ENCODE results near the gene TNFAIP3.
"Not testable (repeated sequence)": the region's sequence is repeated elsewhere in the genome, so short reads cannot be mapped to it uniquely, and the experiment has no call there.

Gene TNFAIP3

GRCh38 chr6:137878029-137878428 is 11.0 kb downstream of the TNFAIP3 start:
- DNase-seq (ENCODE audit: low read depth in 3 of 3), result no peak

- DNase-seq (ENCODE audit: low read depth in 3 of 3), result no peak
Observed at GRCh38 chr6:137878486-137879285, 11.6 kb downstream of the TNFAIP3 start.

- DNase-seq (ENCODE audit: low read depth in 3 of 3), result no peak
Observed at GRCh38 chr6:137879299-137879698, 12.2 kb downstream of the TNFAIP3 start.

GRCh38 chr6:137879885-137880745 is 13.1 kb downstream of the TNFAIP3 start:
- no peak for DNase-seq (ENCODE audit: low read depth in 3 of 3)

GRCh38 chr6:137880746-137881521 is 13.9 kb downstream of the TNFAIP3 start:
- no peak for DNase-seq (ENCODE audit: low read depth in 3 of 3)

GRCh38 chr6:137881522-137881886 is 14.4 kb downstream of the TNFAIP3 start:
- no peak for DNase-seq (ENCODE audit: low read depth in 3 of 3)

- DNase-seq (ENCODE audit: low read depth in 3 of 3), result no peak
Observed at GRCh38 chr6:137882225-137882961, 15.3 kb downstream of the TNFAIP3 start.

- no peak for DNase-seq (ENCODE audit: low read depth in 3 of 3)
Observed at GRCh38 chr6:137883400-137884148, 16.5 kb downstream of the TNFAIP3 start.

- DNase-seq (ENCODE audit: low read depth in 3 of 3), result no peak
Observed at GRCh38 chr6:137884149-137884909, 17.3 kb downstream of the TNFAIP3 start.

- DNase-seq (ENCODE audit: low read depth in 3 of 3), result not testable (repeated sequence)
Observed at GRCh38 chr6:137884910-137885229, 17.8 kb downstream of the TNFAIP3 start.

- DNase-seq (ENCODE audit: low read depth in 3 of 3), result not testable (repeated sequence)
Observed at GRCh38 chr6:137886226-137886625, 19.2 kb downstream of the TNFAIP3 start.

GRCh38 chr6:137890983-137891537 is 24.0 kb downstream of the TNFAIP3 start:
- no peak for DNase-seq (ENCODE audit: low read depth in 3 of 3)

GRCh38 chr6:137892271-137892708 is 25.2 kb downstream of the TNFAIP3 start:
- DNase-seq (ENCODE audit: low read depth in 3 of 3), result no peak

GRCh38 chr6:137893181-137893580 is 26.1 kb downstream of the TNFAIP3 start:
- no peak for DNase-seq (ENCODE audit: low read depth in 3 of 3)

- no peak for DNase-seq (ENCODE audit: low read depth in 3 of 3)
Observed at GRCh38 chr6:137893726-137894125, 26.7 kb downstream of the TNFAIP3 start.

GRCh38 chr6:137894378-137894777 is 27.3 kb downstream of the TNFAIP3 start:
- not testable (repeated sequence) for DNase-seq (ENCODE audit: low read depth in 3 of 3)

GRCh38 chr6:137894779-137895385 is 27.8 kb downstream of the TNFAIP3 start:
- DNase-seq (ENCODE audit: low read depth in 3 of 3), result no peak

- DNase-seq (ENCODE audit: low read depth in 3 of 3), result no peak
Observed at GRCh38 chr6:137896647-137897046, 29.6 kb downstream of the TNFAIP3 start.

GRCh38 chr6:137900815-137901214 is 33.8 kb downstream of the TNFAIP3 start:
- no peak for DNase-seq (ENCODE audit: low read depth in 3 of 3)

Measured in stimulated activated CD4-positive, alpha-beta T cell treated with anti-CD3 and anti-CD28 coated beads, TNF-alpha, amount 100 ng/mL, for 4 hours (primary cell).